H1 (cell line): ENCODE results near the gene MPP4. TPM values are rescaled to one million over a fixed set of nuclear protein-coding genes. Genes with fewer than 3 reads are reported as not detected.

Experiments
- CTCF ChIA-PET: fragments of 300-600 bp; sonication (Branson Sonifier 250); formaldehyde crosslinking; loops from one replicate; lab custom pipeline; 2021; ENCODE audit not compliant: partially characterized antibody; lab: Charles Lee
- POLR2A ChIA-PET: fragments of 300-600 bp; sonication (Branson Sonifier 250); formaldehyde crosslinking; loops from one replicate; lab custom pipeline; 2021; ENCODE audit warnings: inconsistent platforms; ENCODE audit not compliant: partially characterized antibody; lab: Charles Lee
- DNase-seq, 2 experiments: peaks; one replicate each; pipeline versions ENCODE4 v3.0.0 to v3.0.0-alpha.2; 2010 to 2022; ENCODE audit warnings: low spot score in 2 of 2, low read depth in 1 of 2, mixed read lengths in 1 of 2
- FAIRE-seq: peaks from 2 replicates; lab custom pipeline; 2011; peaks lifted over from hg19 to GRCh38; lab: Jason Lieb, UNC
- H2AFZ ChIP-seq: 2 replicates; pipeline ENCODE4 v1.8.1; 2012; ENCODE audit warnings: low read length, inconsistent platforms
- H2AK5ac ChIP-seq: 2 replicates; pipeline ENCODE4 v1.6.1; 2013; ENCODE audit warnings: low read depth, low read length
- H2BK120ac ChIP-seq: replicated peaks from 2 replicates; pipeline ENCODE3; 2013; ENCODE audit warnings: low read depth, low read length, inconsistent platforms
- H2BK12ac ChIP-seq: 2 replicates; pipeline ENCODE4 v1.6.1; 2013; ENCODE audit warnings: low read depth, low read length
- H2BK15ac ChIP-seq: 2 replicates; pipeline ENCODE4 v1.6.1; 2013; ENCODE audit warnings: low read length
- H2BK20ac ChIP-seq: 2 replicates; pipeline ENCODE4 v1.6.1; 2013; ENCODE audit warnings: low read length
- H2BK5ac ChIP-seq: 2 replicates; pipeline ENCODE4 v1.6.1; 2013; ENCODE audit warnings: low read depth, low read length
- H3K14ac ChIP-seq: 2 replicates; pipeline ENCODE4 v1.6.1; 2013; ENCODE audit warnings: inconsistent platforms; ENCODE audit not compliant: insufficient read length
- H3K18ac ChIP-seq: 2 replicates; pipeline ENCODE4 v1.6.1; 2013; ENCODE audit warnings: low read length; ENCODE audit errors: extremely low read depth
- H3K23ac ChIP-seq: 2 replicates; pipeline ENCODE4 v1.6.1; 2013; ENCODE audit warnings: inconsistent platforms; ENCODE audit not compliant: insufficient read length
- H3K23me2 ChIP-seq: 2 replicates; pipeline ENCODE4 v1.6.1; 2013; ENCODE audit warnings: low read depth, low read length
- H3K27ac ChIP-seq: 2 replicates; pipeline ENCODE4 v1.6.1; 2011; ENCODE audit warnings: low read depth, low read length, inconsistent platforms
- H3K27me3 ChIP-seq, 4 experiments: replicated peaks in 1 of 4; 1 replicate in 1 of 4; 2 replicates in 3 of 4; pipeline versions ENCODE4 v1.6.1 to v1.8.1; 2011 to 2013; ENCODE audit warnings: low read length in 3 of 4, mild to moderate bottlenecking in 3 of 4, inconsistent platforms in 2 of 4, mixed read lengths in 2 of 4, moderate library complexity in 1 of 4; ENCODE audit not compliant: control insufficient read depth in 3 of 4, insufficient read depth in 3 of 4; ENCODE audit errors: extremely low read depth in 1 of 4
- H3K36me3 ChIP-seq, 4 experiments: 2 replicates each; pipeline versions ENCODE4 v1.6.1 to v1.8.1; 2011 to 2013; ENCODE audit warnings: mild to moderate bottlenecking in 4 of 4, low read length in 3 of 4, moderate library complexity in 2 of 4, control low read depth in 1 of 4, inconsistent platforms in 1 of 4; ENCODE audit not compliant: insufficient read depth in 4 of 4, control insufficient read depth in 2 of 4
- H3K4ac ChIP-seq: replicated peaks from 2 replicates; pipeline ENCODE3; 2013; ENCODE audit warnings: low read length, low read depth, mixed read lengths, inconsistent platforms; ENCODE audit not compliant: insufficient read length
- H3K4me1 ChIP-seq, 4 experiments: replicated peaks in 1 of 4; 1 replicate in 1 of 4; 2 replicates in 3 of 4; pipeline versions ENCODE4 v1.6.1 to v1.8.1; 2011 to 2013; ENCODE audit warnings: low read length in 3 of 4, inconsistent platforms in 2 of 4, mixed read lengths in 1 of 4; ENCODE audit not compliant: insufficient read depth in 4 of 4, control insufficient read depth in 3 of 4
- H3K4me2 ChIP-seq, 2 experiments: 2 replicates each; pipeline versions ENCODE4 v1.6.1 to v1.8.1; 2011 to 2013; ENCODE audit warnings: low read depth in 2 of 2, low read length in 2 of 2, control low read depth in 1 of 2, inconsistent platforms in 1 of 2, mild to moderate bottlenecking in 1 of 2; ENCODE audit not compliant: insufficient read depth in 1 of 2
- H3K4me3 ChIP-seq, 4 experiments: fragments of 200-600, 300-600 bp in 1 of 4; sonication (generic), shearing (Covaris generic), sonication (Bioruptor Twin) in 1 of 4; 2 replicates each; pipeline versions ENCODE4 v1.5.1 to v1.8.1; 2011 to 2016; ENCODE audit warnings: low read length in 4 of 4, low read depth in 3 of 4, control low read depth in 2 of 4, inconsistent platforms in 2 of 4, mild to moderate bottlenecking in 2 of 4, mixed read lengths in 1 of 4, moderate library complexity in 1 of 4; ENCODE audit not compliant: insufficient read depth in 2 of 4; ENCODE audit errors: extremely low read depth in 1 of 4
- H3K56ac ChIP-seq: replicated peaks from 2 replicates; pipeline ENCODE3; 2013; ENCODE audit warnings: low read depth, mild to moderate bottlenecking, mixed read lengths, low read length, inconsistent platforms; ENCODE audit not compliant: insufficient read length
- H3K79me1 ChIP-seq: 2 replicates; pipeline ENCODE4 v1.6.1; 2013; ENCODE audit warnings: low read depth, low read length, control low read depth
- H3K79me2 ChIP-seq, 2 experiments: 2 replicates each; pipeline versions ENCODE4 v1.6.1 to v1.8.1; 2012 to 2013; ENCODE audit warnings: low read length in 2 of 2, mild to moderate bottlenecking in 2 of 2, inconsistent platforms in 1 of 2; ENCODE audit not compliant: insufficient read depth in 2 of 2, control insufficient read depth in 1 of 2
- H3K9ac ChIP-seq, 4 experiments: replicated peaks in 1 of 4; 1 replicate in 1 of 4; 2 replicates in 3 of 4; pipeline versions ENCODE4 v1.6.1 to v1.8.1; 2011 to 2013; ENCODE audit warnings: low read depth in 3 of 4, low read length in 3 of 4, control low read depth in 2 of 4, mild to moderate bottlenecking in 2 of 4, moderate library complexity in 2 of 4, inconsistent platforms in 1 of 4; ENCODE audit errors: extremely low read depth in 1 of 4
- H3K9me3 ChIP-seq, 2 experiments: 2 replicates each; pipeline versions ENCODE4 v1.6.1 to v1.8.1; 2012 to 2013; ENCODE audit warnings: mild to moderate bottlenecking in 2 of 2, moderate library complexity in 2 of 2, control low read depth in 1 of 2, inconsistent platforms in 1 of 2, low read depth in 1 of 2, low read length in 1 of 2, mixed read lengths in 1 of 2; ENCODE audit not compliant: insufficient read depth in 2 of 2
- H4K20me1 ChIP-seq, 2 experiments: replicated peaks in 1 of 2; 2 replicates each; pipeline versions ENCODE3 to v1.8.1; 2011 to 2013; ENCODE audit warnings: inconsistent platforms in 2 of 2, low read length in 2 of 2, mild to moderate bottlenecking in 1 of 2; ENCODE audit not compliant: insufficient read depth in 2 of 2, control insufficient read depth in 1 of 2
- H4K5ac ChIP-seq: 2 replicates; pipeline ENCODE4 v1.6.1; 2013; ENCODE audit warnings: low read length, low read depth, mixed read lengths, inconsistent platforms; ENCODE audit not compliant: insufficient read length
- H4K8ac ChIP-seq: 2 replicates; pipeline ENCODE4 v1.8.0; 2013; ENCODE audit warnings: mild to moderate bottlenecking, moderate library complexity, low read length, inconsistent platforms; ENCODE audit not compliant: insufficient read depth; ENCODE audit errors: extremely low read depth
- H4K91ac ChIP-seq: replicated peaks from 2 replicates; pipeline ENCODE3; 2013; ENCODE audit warnings: low read length, mixed read lengths, inconsistent platforms; ENCODE audit not compliant: insufficient read length
- JUND ChIP-seq: IDR thresholded peaks from 2 replicates; pipeline ENCODE4 v1.6.1; 2011; ENCODE audit warnings: mild to moderate bottlenecking, improper control_type of control experiment, low read length
- RAD21 ChIP-seq, 2 experiments: IDR thresholded peaks in 1 of 2; conservative IDR thresholded peaks in 1 of 2; 2 replicates each; pipeline ENCODE4 v1.6.1; 2011; ENCODE audit warnings: low read depth in 2 of 2, low read length in 2 of 2, improper control_type of control experiment in 1 of 2, inconsistent platforms in 1 of 2, mild to moderate bottlenecking in 1 of 2, moderate library complexity in 1 of 2
- RXRA ChIP-seq: IDR thresholded peaks from 2 replicates; pipeline ENCODE4 v1.6.1; 2011; ENCODE audit warnings: low read depth, mild to moderate bottlenecking, low read length, moderate library complexity; ENCODE audit not compliant: insufficient read depth
- SRF ChIP-seq: IDR thresholded peaks from 2 replicates; pipeline ENCODE4 v1.6.1; 2011; ENCODE audit warnings: mild to moderate bottlenecking, low read depth, low read length, moderate library complexity
- WGBS, 2 experiments: shearing (Covaris generic) in 1 of 2; methylation state at CpG; one replicate each; pipeline versions ENCODE4 v1.1.6 to v1.1.7; 2013 to 2015; ENCODE audit warnings: low lambda C conversion rate in 2 of 2, mixed read lengths in 2 of 2, inconsistent platforms in 1 of 2, low coverage in 1 of 2, missing lambda C conversion rate in 1 of 2; ENCODE audit not compliant: insufficient replicate concordance in 2 of 2, insufficient coverage in 1 of 2, insufficient read length in 1 of 2; ENCODE audit errors: extremely low coverage in 1 of 2, missing lambda C conversion rate in 1 of 2; 5-methylcytosine and 5-hydroxymethylcytosine counted together
- polyA plus RNA-seq, 7 experiments: library from polyadenylated mRNA; depleted of rRNA in 3 of 7; stranded (reverse) in 5 of 7; unstranded in 2 of 7; fragments of >200 nt in 5 of 7; fragments of 200-250 nt in 2 of 7; gene quantifications; 1 replicate in 5 of 7; 2 replicates in 1 of 7; 4 replicates in 1 of 7; pipeline versions ENCODE4 v1.2.1 to v1.2.3, GENCODE V29; 2011 to 2013; ENCODE audit warnings: missing spikeins in 2 of 7, mixed read lengths in 2 of 7
- total RNA-seq: library from RNA; stranded (reverse); fragmentation: NEBNext Ultra II Directional; extraction: Animal tissue kit (Norgen Biotek cat#: 25700); gene quantifications from 2 replicates; pipeline ENCODE4 v1.2.1, GENCODE V29; 2021

MPP4 gene
- total and polyA plus RNA-seq, 2 of the 8 experiments (the other 6 are each of a cell fraction or from before 2014, with no cell fraction given), result not detected

GRCh38 chr2:201707753-201708152 lies 9.3 kb upstream of the MPP4 start:
- Histone ChIP-seq H2AK5ac (no peak overlapping the region), H2BK15ac (no peak overlapping the region), H2BK5ac (no peak overlapping the region), H3K9me3 (no peaks in the 10 kb centered on the region), H3K4me3 (no peak overlapping the region), H4K8ac (no peak overlapping the region), H2BK20ac (no peak overlapping the region), H2AFZ (no peak overlapping the region), H4K20me1 (no peaks in the 10 kb centered on the region), H3K4ac (no peak overlapping the region), H3K27me3 (no peaks in the 10 kb centered on the region), H3K14ac (no peak overlapping the region), H3K4me1 (no peaks in the 10 kb centered on the region), H3K56ac (no peak overlapping the region), H4K91ac (no peak overlapping the region), H3K27ac (no peak overlapping the region), H3K9ac (no peak overlapping the region), H3K23me2 (no peaks in the 10 kb centered on the region), H3K23ac (no peak overlapping the region), H3K36me3 (peaks cover 0 to 49% (median 16%) of the 10 kb centered on the region in 4 experiments; a peak in 6 of 8 replicates), H3K4me2 (no peak overlapping the region), H2BK12ac (no peak overlapping the region), H2BK120ac (no peak overlapping the region), H3K79me1 (no peaks in the 10 kb centered on the region), H3K79me2 (no peaks in the 10 kb centered on the region), H4K5ac (no peak overlapping the region), H3K18ac (no peak overlapping the region)
- TF ChIP-seq RAD21 (IDR thresholded peaks at IDR 0.05 in 1 of 2, conservative IDR thresholded peaks at IDR 0.05 in 1 of 2; ENCODE audit: low read depth in 2 of 2, low read length in 2 of 2) (0 out of 4 replicates have a peak, but pooled peaks of 1 of the 2 experiments have one; percentile 4), SRF (no peak), RXRA (no peak), JUND (no peak)
- 92% methylated on average over 3 of the region's 3 CpGs; no CpG with 5 or more reads in 1 of the 2 experiments for WGBS, 2 experiments
- CTCF ChIA-PET, result interaction anchor here (1.2 kb wide), 2 partner anchors 12 to 22 kb away, joined by 3 read pairs; no protein-coding TSS in a partner anchor
- FAIRE-seq, result no peak
- POLR2A ChIA-PET, result no interaction called here
- DNase-seq, result no peak
